Vagina (tissue), 2 donors: ENCODE data around the gene RIPOR3.

ENCODE experiments used
- CTCF ChIP-seq, 3 experiments: fragments of 450-650 bp in 2 of 3; fragments of 200-600 bp in 1 of 3; sonication (generic) in 1 of 3; IDR thresholded peaks; one replicate each; pipeline ENCODE4 v1.5.1; 2017 to 2019; ENCODE audit warnings: antibody characterized with exemption in 3 of 3, mild to moderate bottlenecking in 2 of 3, moderate library complexity in 2 of 3
- POLR2A ChIP-seq, 2 donors: fragments of 450-650 bp; IDR thresholded peaks; one replicate each; pipeline ENCODE4 v1.6.1; 2017; ENCODE audit warnings: antibody characterized with exemption in 2 of 2, mild to moderate bottlenecking in 2 of 2, moderate library complexity in 2 of 2
- POLR2AphosphoS5 ChIP-seq, 2 donors: sonication (generic); formaldehyde crosslinking; IDR thresholded peaks; one replicate each; pipeline ENCODE4 v1.9.0; 2017; ENCODE audit warnings: antibody characterized with exemption in 2 of 2, mild to moderate bottlenecking in 2 of 2, low read depth in 1 of 2; ENCODE audit not compliant: insufficient read depth in 1 of 2

DNA sequence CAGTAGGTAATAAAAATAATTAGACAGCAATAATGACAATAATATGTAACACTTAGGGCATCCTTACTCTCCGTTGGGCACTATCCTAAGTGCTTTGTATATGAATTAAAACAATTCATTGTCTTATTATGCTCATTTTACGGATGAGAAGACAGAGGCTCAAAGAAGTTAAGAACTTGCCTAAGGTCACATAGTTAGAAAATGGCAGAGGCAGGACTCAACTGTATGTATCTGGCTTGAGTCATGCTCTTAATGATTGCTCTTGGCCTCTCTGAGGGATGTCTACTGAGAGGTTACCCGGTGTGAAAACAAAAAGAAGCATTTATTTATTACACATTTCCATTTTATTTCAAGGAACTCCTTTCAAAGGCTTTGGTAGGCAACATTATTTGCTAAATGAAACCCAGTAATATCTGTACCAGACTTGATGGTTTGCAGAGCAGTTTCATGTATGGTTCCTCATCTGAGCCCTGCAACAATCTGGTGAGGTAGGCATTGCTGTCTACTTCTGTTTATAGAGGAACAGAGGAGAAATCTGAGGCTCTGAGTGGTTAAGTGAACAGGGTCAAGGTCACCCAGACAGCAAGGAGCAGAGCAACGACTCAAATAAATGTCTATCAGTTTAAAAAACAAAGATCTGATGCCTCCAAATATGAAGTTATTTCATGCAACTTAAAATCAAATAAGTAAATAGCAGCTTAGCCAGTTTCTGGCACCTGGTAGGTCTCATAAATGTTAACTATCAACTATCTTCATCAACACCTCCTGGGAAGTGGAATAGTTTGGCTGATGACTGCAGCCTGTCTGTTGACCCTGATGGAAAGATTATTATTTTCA lies 35.8 kb upstream of the RIPOR3 start:
- TF ChIP-seq POLR2AphosphoS5 (IDR thresholded peaks at IDR 0.05; ENCODE audit: insufficient read depth in 1 of 2, low read depth in 1 of 2) (no peak), CTCF (IDR thresholded peaks at IDR 0.05) (no peak), POLR2A (IDR thresholded peaks at IDR 0.05) (no peak)
